SK-N-SH treated with all-trans-retinoic acid at 6 μM for 48 hours (cell line): ENCODE data around the gene LTV1.

Experiments
- ATAC-seq: fragments of 200-7000 bp; cut with Tn5 transposase; 3 replicates; pipeline ENCODE4 v1.9.1; 2020; ENCODE audit warnings: mild to moderate bottlenecking, moderate library complexity
- ARNTL ChIP-seq: fragments of 450-650 bp; formaldehyde crosslinking; IDR thresholded peaks from 2 replicates; pipeline ENCODE4 v1.5.0; 2020; ENCODE audit warnings: low read depth, mild to moderate bottlenecking, moderate library complexity, borderline replicate concordance
- CSDC2 ChIP-seq: fragments of 250-450 bp; sonication (Bioruptor Pico); IDR thresholded peaks from 2 replicates; pipeline ENCODE4 v1.5.0; 2020; ENCODE audit warnings: mild to moderate bottlenecking, moderate library complexity
- ESRRG ChIP-seq: fragments of 250-450 bp; sonication (Bioruptor Pico); IDR thresholded peaks from 2 replicates; pipeline ENCODE4 v1.6.1; 2021; ENCODE audit warnings: mild to moderate bottlenecking
- PPARA ChIP-seq: fragments of 250-450 bp; sonication (Bioruptor Pico); IDR thresholded peaks from 2 replicates; pipeline ENCODE4 v1.5.0; 2020; ENCODE audit warnings: mild to moderate bottlenecking, borderline replicate concordance
- RARB ChIP-seq: fragments of 250-450 bp; sonication (Bioruptor Pico); IDR thresholded peaks from 2 replicates; pipeline ENCODE4 v1.8.0; 2021; ENCODE audit warnings: mild to moderate bottlenecking, moderate library complexity
- TOX ChIP-seq: fragments of 250-450 bp; sonication (Bioruptor Pico); IDR thresholded peaks from 2 replicates; pipeline ENCODE4 v1.8.0; 2021; ENCODE audit warnings: mild to moderate bottlenecking, moderate library complexity, borderline replicate concordance
- TSHZ2 ChIP-seq: fragments of 250-450 bp; sonication (Bioruptor Pico); IDR thresholded peaks from 2 replicates; pipeline ENCODE4 v1.5.0; 2020; ENCODE audit warnings: mild to moderate bottlenecking, moderate library complexity
- ZFP30 ChIP-seq: fragments of 450-650 bp; formaldehyde crosslinking; IDR thresholded peaks from 2 replicates; pipeline ENCODE4 v1.5.0; 2022; ENCODE audit warnings: mild to moderate bottlenecking, moderate library complexity

The LTV1 gene

GRCh38 chr6:143902827-143903226, 59.7 kb downstream of the LTV1 start:
- ATAC-seq, result no peak
- TF ChIP-seq ARNTL (CRISPR knock-in tag) (no peak), TSHZ2 (CRISPR knock-in tag) (no peak)
- TF ChIP-seq, all 23 proteins: peak for 0

GRCh38 chr6:143911028-143911427, 67.9 kb downstream of the LTV1 start:
- ATAC-seq, result no peak
- no peak for TF ChIP-seq PPARA (CRISPR knock-in tag)
- TF ChIP-seq, all 23 proteins: peak for 0

- TF ChIP-seq ZFP30 (CRISPR knock-in tag), result no peak
- TF ChIP-seq TOX (CRISPR knock-in tag), result no peak
- no peak for TF ChIP-seq TSHZ2 (CRISPR knock-in tag)
- no peak for TF ChIP-seq CSDC2 (CRISPR knock-in tag)
- TF ChIP-seq RARB (CRISPR knock-in tag), result no peak
- no peak for TF ChIP-seq ESRRG
- no peak for TF ChIP-seq PPARA (CRISPR knock-in tag)
- ATAC-seq, result no peak
Observed at GRCh38 chr6:143912671-143913070, 69.5 kb downstream of the LTV1 start.
